GM12873 (cell line): ENCODE results near the gene HOXC5.

Experiments used
- TF ChIP-seq, protein P1 (sequence below): IDR thresholded peaks from 2 replicates; pipeline ENCODE4 v1.5.1; 2012; ENCODE audit warnings: low read depth, mild to moderate bottlenecking, moderate library complexity, low read length, control low read depth; ENCODE audit not compliant: insufficient read depth; ENCODE audit errors: missing control alignments

Gene HOXC5

DNA sequence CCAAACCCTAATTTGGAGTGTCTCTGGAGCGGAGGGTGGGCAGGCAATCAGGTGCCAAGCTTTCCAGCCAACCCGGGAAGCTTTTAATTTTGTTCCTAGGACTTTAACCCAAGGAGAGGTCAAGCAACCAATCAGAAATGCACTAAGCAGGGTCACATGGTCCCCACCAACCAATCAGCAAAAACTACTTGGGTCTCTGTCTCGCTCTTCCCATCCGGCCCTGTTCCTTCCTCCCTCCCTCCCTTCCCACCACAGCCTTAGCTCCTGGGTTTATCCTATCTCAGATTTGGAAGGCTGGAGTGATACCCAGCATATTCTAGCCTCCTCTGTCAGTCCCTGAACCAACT lies 7.3 kb downstream of the HOXC5 start:
- TF ChIP-seq, protein P1, sequence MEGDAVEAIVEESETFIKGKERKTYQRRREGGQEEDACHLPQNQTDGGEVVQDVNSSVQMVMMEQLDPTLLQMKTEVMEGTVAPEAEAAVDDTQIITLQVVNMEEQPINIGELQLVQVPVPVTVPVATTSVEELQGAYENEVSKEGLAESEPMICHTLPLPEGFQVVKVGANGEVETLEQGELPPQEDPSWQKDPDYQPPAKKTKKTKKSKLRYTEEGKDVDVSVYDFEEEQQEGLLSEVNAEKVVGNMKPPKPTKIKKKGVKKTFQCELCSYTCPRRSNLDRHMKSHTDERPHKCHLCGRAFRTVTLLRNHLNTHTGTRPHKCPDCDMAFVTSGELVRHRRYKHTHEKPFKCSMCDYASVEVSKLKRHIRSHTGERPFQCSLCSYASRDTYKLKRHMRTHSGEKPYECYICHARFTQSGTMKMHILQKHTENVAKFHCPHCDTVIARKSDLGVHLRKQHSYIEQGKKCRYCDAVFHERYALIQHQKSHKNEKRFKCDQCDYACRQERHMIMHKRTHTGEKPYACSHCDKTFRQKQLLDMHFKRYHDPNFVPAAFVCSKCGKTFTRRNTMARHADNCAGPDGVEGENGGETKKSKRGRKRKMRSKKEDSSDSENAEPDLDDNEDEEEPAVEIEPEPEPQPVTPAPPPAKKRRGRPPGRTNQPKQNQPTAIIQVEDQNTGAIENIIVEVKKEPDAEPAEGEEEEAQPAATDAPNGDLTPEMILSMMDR: no peak

GRCh38 chr12:54040648-54041047 lies 7.8 kb downstream of the HOXC5 start:
- TF ChIP-seq, protein P1: no peak

DNA sequence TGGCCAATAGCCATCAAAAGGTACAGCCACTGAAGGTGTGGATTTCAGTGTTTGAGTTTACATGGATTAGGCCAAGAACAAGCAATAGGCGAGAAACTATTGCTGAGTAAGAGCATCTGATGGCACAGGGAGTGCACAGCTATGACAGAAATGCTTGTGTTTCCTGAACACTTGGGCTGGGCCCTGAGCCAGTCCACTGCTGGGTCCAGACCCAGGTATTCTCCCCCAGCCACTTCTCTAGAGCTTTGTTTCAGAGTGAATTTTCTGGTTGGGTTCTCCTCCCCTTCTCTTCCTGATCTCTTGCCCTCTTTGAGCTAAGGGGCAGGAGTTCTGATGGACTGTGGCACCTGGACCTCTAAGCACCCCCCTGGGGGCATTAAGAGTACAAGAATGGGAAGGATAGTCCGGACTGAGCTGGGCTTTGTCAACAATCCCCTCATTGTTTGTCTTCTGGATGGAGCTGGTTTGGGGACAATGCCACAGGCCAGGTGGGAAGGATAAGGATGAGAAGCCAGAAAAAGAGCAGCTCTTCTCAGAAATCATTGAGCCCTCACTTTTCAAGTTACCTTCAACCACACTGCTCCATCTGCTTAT lies 8.3 kb downstream of the HOXC5 start:
- TF ChIP-seq, protein P1: no peak

DNA sequence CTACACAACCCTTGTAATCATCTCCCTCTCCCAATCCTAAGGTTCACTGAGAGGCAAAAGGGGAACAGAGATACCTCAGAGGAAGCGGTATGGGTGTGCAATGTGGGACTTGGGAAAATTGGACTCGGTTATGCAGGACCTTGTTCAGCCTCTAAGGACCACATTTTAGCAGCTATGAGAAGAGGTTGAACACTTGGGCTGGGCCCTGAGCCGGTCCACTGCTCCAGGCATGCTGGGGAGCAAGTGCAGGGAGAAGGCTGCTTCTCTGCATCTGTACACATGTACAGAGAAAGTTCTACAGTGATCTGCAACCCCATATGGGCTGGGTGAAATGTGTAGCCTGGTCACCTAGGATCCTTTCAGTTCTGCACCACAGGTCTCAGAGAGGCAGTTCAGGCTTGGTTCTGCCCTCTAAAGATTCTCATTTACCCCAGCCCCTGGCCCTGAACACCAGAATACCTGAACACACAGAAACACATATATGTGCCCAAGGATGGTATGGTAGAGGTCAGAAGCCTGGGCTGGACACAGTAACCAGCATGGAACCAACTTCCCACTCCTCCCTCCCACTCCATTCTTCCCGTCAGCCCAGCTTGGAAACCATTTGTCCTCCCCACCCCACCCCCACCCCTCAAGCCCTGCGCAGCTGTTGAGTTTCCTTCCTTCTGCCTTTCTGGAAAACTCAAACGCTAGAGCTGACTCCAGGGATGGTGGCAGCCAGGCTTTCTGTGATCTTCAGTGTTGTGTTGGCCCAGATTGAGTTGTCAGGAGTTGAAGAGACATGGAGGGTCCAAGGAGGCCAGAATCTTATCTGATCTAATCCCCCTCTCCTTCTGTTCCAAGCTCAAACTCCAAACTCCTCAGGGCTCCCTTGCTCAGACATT lies 10.4 kb downstream of the HOXC5 start:
- TF ChIP-seq, protein P1: no peak

DNA sequence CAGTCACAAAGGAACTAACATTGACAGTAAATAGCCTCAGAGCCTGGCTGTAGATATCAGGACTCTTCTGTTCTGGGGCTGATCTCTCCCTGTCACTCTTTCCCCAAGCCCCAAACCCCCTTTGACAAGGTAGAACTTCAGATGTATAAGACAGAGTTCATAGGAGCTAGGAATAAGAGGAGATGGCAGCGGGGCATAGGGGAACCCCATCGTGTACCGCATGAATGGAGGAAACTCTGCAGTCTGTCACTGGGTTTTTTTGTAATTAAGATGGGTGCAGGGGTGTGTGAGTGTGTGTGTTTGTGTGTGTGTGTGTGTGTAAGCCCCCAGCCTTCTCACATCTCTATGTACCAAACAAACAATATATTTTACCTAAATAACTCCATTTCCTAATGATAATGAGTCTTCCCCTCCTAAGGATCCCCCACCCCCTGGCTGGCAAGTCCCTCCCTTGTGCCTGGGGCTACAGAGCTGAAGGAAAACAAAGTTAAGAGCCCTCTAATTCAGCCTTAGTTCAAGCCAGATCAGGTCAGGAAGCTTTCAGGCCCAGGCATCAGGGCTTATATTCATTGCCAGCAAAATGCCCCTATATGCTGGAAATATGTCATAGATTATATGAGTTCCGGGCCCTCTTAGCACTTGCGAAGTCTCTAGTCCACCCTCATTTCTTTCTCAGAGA lies 11.7 kb downstream of the HOXC5 start:
- TF ChIP-seq, protein P1: no peak

DNA sequence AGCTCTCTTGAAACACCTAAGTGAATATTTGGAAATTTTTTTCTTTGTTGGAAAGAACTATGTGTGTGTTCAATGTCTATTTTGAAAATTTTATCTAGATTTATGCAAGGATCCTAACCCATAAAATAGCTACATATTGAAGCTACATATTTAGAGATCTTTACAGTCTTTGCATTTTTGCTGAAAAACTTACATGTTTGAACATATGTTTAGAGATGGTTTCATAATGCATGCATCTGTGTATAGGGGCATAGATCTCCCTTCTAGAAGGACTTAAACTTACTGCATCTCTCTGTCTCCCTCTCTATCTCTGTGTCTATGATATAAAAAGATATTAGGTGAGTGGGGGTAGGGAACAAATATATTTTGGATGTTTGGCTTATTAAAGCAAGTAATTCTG lies 12.6 kb downstream of the HOXC5 start:
- TF ChIP-seq, protein P1: no peak

GRCh38 chr12:54045868-54046521 lies 13.1 kb downstream of the HOXC5 start:
- TF ChIP-seq, protein P1: no peak
